ENCODE results near the gene DLG1.
A peak's percentile ranks its signal among the peaks of the same experiment; 100 is the strongest.

Gene DLG1

GRCh38 chr3:197008436-197009209 lies 289.8 kb downstream of the DLG1 start:
- DNase-seq: no peak

GRCh38 chr3:197007953-197008352 lies 290.5 kb downstream of the DLG1 start:
- DNase-seq: no peak

- DNase-seq: no peak
Observed at GRCh38 chr3:197007296-197007940, 291.0 kb downstream of the DLG1 start.

- DNase-seq: no peak
Observed at GRCh38 chr3:197006860-197007259, 291.6 kb downstream of the DLG1 start.

DNA sequence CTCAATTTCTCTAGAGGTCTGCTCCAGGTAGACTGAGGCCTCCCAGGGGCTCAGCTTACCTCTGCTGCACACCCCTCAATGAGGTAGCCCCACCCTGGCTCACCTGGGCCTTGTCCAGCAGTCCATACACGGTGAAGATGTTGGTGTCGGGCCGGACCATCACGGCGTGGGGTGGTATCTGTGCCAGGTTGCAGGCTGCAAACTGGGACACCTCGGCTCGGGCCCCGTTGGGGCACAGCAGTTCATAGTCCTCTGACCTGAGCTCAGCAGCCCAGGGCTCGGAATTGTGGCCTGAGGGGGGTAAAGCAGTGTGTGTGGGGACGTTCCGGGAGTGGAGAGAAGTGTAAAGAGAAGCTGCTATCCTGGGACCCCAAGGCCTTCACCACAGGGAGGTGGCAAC lies 292.0 kb downstream of the DLG1 start:
- DNase-seq: no peak

DNA sequence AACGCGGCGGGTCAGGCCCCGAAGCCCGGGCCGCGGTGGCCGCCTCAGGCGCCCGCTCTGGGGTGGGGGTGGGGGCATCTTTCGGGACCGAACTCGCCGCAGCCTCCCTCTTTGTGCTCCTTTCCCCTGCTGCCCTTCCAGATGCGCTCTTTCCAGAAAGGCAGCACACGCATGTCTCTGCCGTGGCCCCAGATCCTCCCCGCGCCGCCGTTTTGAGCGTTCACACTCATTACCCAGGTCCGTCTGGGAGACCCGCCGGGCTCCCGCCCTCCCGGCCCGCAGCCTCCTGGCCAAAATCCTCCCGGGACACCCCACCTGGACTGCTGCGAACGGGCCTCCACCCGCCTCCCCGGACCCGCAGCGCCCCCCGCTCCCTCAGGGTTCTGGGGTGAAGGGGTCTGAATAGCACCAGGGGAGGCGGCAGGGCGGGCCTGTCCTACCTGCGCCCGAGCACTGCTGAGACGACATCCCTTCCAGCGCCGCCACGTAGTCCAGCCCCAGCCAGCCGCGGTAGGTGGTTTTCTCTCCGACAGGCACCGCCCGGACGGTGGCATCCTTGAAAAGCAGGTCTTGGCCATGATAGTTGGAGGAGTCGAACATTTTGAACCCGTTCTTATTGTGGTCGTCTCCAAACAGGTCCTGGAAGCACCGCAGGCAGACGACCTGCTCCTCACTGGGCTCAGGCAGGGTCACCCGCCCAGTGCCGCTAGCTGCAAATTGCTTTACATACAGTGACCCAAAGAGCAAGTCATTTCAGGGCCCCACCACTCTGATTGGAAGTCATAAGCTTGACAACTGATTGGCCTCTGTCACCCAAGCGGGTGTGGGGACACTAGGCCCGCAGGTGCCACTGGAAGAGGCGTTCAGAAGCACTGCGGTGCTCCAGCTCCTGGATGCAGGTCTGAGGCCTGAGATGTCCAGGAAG lies 294.7 kb downstream of the DLG1 start:
- no peak for DNase-seq

DNA sequence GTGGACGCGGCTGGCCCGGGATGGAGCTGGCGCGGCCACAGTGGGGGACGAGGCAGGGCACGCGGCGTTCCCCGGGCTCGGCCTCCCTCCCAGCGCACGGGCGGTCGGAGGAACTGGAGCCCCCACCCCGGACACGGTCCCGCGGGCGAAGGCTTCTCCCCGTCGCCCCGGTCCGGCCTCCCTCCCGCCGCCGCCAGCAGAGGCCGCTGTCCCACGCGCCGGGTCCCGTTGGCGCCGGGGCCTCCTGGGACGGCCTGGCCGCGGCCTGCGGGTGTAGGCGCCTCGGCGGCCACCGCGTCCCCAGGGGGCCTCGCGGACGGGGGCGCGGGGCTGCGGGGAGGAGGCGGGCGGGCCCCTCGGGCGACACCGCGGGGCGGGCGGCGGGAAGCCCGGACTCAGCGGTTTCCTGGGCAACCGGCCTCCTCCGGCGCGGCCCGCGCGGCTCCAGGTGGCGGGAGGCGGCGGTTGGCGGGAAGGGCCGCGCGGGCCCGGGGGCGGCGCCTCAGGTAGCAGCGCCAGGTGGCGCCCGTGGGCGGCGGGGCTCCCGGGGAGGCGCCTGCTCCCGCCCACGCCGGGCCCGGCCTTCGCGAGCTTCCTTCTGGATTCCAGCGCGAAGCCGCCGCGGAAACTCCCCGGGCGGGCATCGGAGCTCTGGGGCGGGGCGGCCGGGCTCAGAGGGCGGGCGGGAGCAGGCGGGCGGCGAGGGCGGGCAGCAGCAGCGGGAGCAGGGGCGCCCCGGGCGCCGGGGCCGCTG lies 295.5 kb downstream of the DLG1 start:
- DNase-seq: peak; percentile 99

DNA sequence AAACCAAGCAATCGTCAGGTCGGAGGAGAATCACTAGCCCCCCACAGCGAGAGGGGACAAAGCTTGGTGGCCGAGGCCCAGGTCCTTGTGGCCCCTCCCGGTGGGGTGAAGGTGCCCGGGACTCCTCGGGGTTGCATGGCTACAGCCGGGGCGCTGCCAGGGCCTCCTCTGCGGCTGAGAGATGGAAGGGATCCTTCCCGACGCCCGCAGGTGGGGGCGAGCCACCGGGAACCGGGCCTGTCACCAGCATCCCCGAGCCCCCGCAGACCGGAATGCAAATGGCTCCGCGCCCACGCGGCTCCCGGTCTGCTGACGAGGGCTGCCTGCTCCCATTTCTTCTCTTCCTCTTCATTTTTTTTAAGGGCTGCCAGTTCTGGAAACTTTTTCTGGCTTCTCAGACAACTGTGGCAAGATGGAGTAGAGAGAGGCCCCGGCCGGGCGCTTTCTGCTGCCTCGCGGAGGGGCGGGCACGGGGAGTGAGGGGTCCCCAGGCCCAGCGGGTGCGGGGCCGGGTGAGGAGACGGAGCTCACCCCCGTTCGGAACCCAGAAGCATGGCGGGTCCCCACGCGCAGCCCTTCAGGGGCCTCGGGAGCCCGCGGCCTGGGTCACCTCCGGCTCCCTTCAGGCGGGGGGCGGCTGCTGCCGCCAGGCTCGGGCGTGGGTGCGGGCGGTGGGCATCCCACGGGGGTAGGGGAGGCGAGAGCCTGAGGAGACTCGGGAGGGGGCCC lies 296.3 kb downstream of the DLG1 start:
- DNase-seq: no peak

GRCh38 chr3:197001106-197001971 lies 297.1 kb downstream of the DLG1 start:
- no peak for DNase-seq

GRCh38 chr3:197000211-197000610 lies 298.2 kb downstream of the DLG1 start:
- no peak for DNase-seq

DNA sequence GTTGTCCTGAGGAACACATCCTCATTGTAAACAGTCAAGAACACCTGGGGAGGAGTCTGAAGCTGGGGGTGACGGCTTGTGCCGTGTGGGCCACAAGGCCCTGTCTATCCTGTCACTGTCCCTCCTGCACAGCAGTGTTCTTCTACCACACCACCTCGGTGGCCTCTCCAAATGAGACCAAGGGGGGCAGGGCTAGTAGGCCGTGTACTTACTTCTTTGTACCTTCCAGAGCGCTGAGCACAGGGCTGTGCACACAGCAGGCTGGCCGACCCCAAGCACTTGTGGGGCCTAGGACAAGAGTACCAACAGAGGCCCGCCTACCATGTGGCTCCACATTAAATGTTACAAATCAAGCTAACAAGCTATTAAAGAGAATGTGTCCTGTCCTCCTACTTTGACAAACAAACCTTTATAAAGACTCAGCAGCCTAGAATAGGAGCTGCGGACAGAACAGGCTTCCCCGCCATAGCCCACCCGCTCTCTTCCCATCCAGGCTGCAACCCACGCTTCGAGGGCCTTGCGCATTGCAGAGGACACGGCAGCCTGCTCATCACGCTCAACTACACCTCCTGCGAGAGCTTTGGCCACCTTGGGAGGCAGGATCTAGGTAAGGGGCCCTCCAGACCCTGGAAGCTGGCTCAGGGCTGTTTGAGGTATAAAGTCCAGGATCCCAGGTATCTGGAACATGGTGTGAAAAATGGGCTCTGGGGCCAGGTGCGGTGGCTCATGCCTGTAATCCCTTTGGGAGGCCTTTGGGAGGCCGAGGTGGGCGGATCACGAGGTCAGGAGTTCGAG lies 299.2 kb downstream of the DLG1 start:
- no peak for DNase-seq

DNA sequence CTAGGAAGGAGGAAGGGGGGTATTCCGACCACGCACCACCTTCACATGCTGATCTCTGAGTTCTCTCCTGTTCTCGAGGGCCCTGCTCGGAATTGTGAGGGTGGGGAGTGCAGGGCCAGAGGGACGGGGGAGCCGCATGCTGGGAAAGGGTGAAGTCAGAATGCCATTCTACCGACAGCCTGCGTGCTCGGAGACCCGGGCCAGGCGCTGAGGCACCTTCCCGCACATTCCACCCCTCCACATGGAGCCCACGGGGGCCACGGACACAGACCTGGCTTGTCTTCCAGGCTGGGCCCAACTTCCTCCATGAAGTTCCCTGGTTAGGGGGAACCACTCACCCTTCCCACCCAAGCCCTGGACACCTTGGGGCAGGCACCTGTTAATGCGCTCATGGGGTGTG lies 301.1 kb downstream of the DLG1 start:
- DNase-seq: no peak

- DNase-seq: no peak
Observed at GRCh38 chr3:196996454-196997265, 301.8 kb downstream of the DLG1 start.

GRCh38 chr3:196995646-196996355 lies 302.6 kb downstream of the DLG1 start:
- no peak for DNase-seq

- no peak for DNase-seq
Observed at GRCh38 chr3:196995027-196995426, 303.4 kb downstream of the DLG1 start.

DNA sequence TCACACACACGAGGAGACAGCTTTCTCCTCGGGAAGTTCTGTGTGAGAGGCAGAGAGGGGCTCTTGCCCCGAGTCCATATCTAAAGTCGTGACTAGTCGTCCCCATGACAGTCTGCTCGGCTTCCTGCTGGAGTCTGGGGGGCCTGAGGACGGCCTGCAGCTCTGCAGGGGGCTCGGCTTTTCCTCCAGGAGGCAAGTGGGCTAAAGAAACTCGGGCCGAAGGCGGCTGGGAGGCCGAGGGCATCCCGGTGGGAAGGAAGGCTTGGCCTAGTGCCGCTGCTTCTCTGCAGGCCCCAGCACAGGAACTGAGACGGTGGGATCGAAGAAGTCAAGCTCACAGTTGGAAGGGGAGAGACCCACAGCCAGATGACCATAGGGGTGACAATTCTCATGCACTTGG lies 304.4 kb downstream of the DLG1 start:
- no peak for DNase-seq

All from 8988T (cell line).